ENCODE measurements around the gene DDX24. TPM values are rescaled to one million over a fixed set of nuclear protein-coding genes. Genes with fewer than 3 reads are reported as not detected.
A peak's percentile ranks its signal among the peaks of the same experiment; 100 is the strongest.

The DDX24 gene
- total RNA-seq, 2 experiments from 2014 or later = 81.5 to 172 TPM

- H3K4me2 ChIP-seq (ENCODE audit: low read length) = no peak overlapping the region
- H3K4me3 ChIP-seq (ENCODE audit: low read depth, low read length, poor library complexity, severe bottlenecking) = no peak overlapping the region
- no peaks in the 10 kb centered on the region for H3K9me2 ChIP-seq (ENCODE audit: insufficient read depth, low read length)
- H3K36me3 ChIP-seq (ENCODE audit: insufficient read depth, low read length) = peaks cover 92% of the 10 kb centered on the region
- DNase-seq (ENCODE audit: low spot score) = no peak
- no peaks in the 10 kb centered on the region for H4K20me1 ChIP-seq (ENCODE audit: insufficient read depth, low read length)
- no peaks in the 10 kb centered on the region for H3K9me3 ChIP-seq (ENCODE audit: low read length)
- TF ChIP-seq EZH2phosphoT487 (IDR thresholded peaks at IDR 0.05; ENCODE audit: borderline replicate concordance, low read depth, low read length) (no peak), CTCF (conservative IDR thresholded peaks at IDR 0.05; ENCODE audit: low read length) (no peak)
- intact Hi-C loops (cut with micrococcal nuclease; ENCODE audit: unreplicated experiment) = no loop called here
- no peak overlapping the region for H2AFZ ChIP-seq (ENCODE audit: low read length)
- H3K79me2 ChIP-seq (ENCODE audit: insufficient read depth, low read depth, low read length) = no peaks in the 10 kb centered on the region
- ChIA-PET POLR2A (no interaction called here), CTCF (ENCODE audit: unreplicated experiment) (interaction anchor here (1.2 kb wide), 1 partner anchor 85 kb away, joined by 4 read pairs; no protein-coding TSS in a partner anchor)
- H3K4me1 ChIP-seq (ENCODE audit: insufficient read depth, low read length, poor library complexity, severe bottlenecking) = no peaks in the 10 kb centered on the region
- BruUV-seq (replicated peaks) = no TSS peak
- H3K27ac ChIP-seq (ENCODE audit: low read depth, low read length, poor library complexity, severe bottlenecking) = no peak overlapping the region
Observed at GRCh38 chr14:94051779-94052178, 29.2 kb downstream of the DDX24 start.

- Histone ChIP-seq H3K9me3 (ENCODE audit: low read length) (no peaks in the 10 kb centered on the region), H3K36me3 (ENCODE audit: insufficient read depth, low read length) (peaks cover 85% of the 10 kb centered on the region), H3K9me2 (ENCODE audit: insufficient read depth, low read length) (no peaks in the 10 kb centered on the region), H3K4me2 (ENCODE audit: low read length) (no peak overlapping the region), H3K4me3 (ENCODE audit: low read depth, low read length, poor library complexity, severe bottlenecking) (no peak overlapping the region), H3K27ac (ENCODE audit: low read depth, low read length, poor library complexity, severe bottlenecking) (no peak overlapping the region), H2AFZ (ENCODE audit: low read length) (no peak overlapping the region), H4K20me1 (ENCODE audit: insufficient read depth, low read length) (no peaks in the 10 kb centered on the region), H3K79me2 (ENCODE audit: insufficient read depth, low read depth, low read length) (no peaks in the 10 kb centered on the region), H3K4me1 (ENCODE audit: insufficient read depth, low read length, poor library complexity, severe bottlenecking) (no peaks in the 10 kb centered on the region)
- intact Hi-C loops (cut with micrococcal nuclease; ENCODE audit: unreplicated experiment) = no loop called here
- DNase-seq (ENCODE audit: low spot score) = peak; percentile 22
- ChIA-PET POLR2A (no interaction called here), CTCF (ENCODE audit: unreplicated experiment) (interaction anchor here (1.2 kb wide), 1 partner anchor 86 kb away, joined by 4 read pairs; no protein-coding TSS in a partner anchor)
- TF ChIP-seq EZH2phosphoT487 (IDR thresholded peaks at IDR 0.05; ENCODE audit: borderline replicate concordance, low read depth, low read length) (no peak), CTCF (conservative IDR thresholded peaks at IDR 0.05; ENCODE audit: low read length) (peak; percentile 68)
- BruUV-seq (replicated peaks) = no TSS peak
Observed at GRCh38 chr14:94051115-94051514, 29.9 kb downstream of the DDX24 start.

- peaks cover 77% of the 10 kb centered on the region for H3K36me3 ChIP-seq (ENCODE audit: insufficient read depth, low read length)
- intact Hi-C loops (cut with micrococcal nuclease; ENCODE audit: unreplicated experiment) = no loop called here
- no peak overlapping the region for H3K4me2 ChIP-seq (ENCODE audit: low read length)
- POLR2A ChIA-PET = no interaction called here
- no peaks in the 10 kb centered on the region for H4K20me1 ChIP-seq (ENCODE audit: insufficient read depth, low read length)
- H3K79me2 ChIP-seq (ENCODE audit: insufficient read depth, low read depth, low read length) = no peaks in the 10 kb centered on the region
- no peaks in the 10 kb centered on the region for H3K9me2 ChIP-seq (ENCODE audit: insufficient read depth, low read length)
- DNase-seq (ENCODE audit: low spot score) = no peak
- no peak overlapping the region for H2AFZ ChIP-seq (ENCODE audit: low read length)
- no peak for TF ChIP-seq EZH2phosphoT487 (IDR thresholded peaks at IDR 0.05; ENCODE audit: borderline replicate concordance, low read depth, low read length)
- no peak for TF ChIP-seq CTCF (conservative IDR thresholded peaks at IDR 0.05; ENCODE audit: low read length)
- CTCF ChIA-PET (ENCODE audit: unreplicated experiment) = no interaction called here
- no peaks in the 10 kb centered on the region for H3K4me1 ChIP-seq (ENCODE audit: insufficient read depth, low read length, poor library complexity, severe bottlenecking)
- no TSS peak for BruUV-seq (replicated peaks)
- no peak overlapping the region for H3K27ac ChIP-seq (ENCODE audit: low read depth, low read length, poor library complexity, severe bottlenecking)
- H3K4me3 ChIP-seq (ENCODE audit: low read depth, low read length, poor library complexity, severe bottlenecking) = no peak overlapping the region
- H3K9me3 ChIP-seq (ENCODE audit: low read length) = no peaks in the 10 kb centered on the region
Observed at GRCh38 chr14:94050231-94050880, 30.6 kb downstream of the DDX24 start.

Data from OCI-LY7 (cell line).